Ishikawa (cell line): ENCODE measurements around the gene VMO1.
A peak's percentile ranks its signal among the peaks of the same experiment; 100 is the strongest.

Source experiments
- CEBPB ChIP-seq: IDR thresholded peaks from 2 replicates; pipeline ENCODE4 v1.6.1; 2012
- CREB1 ChIP-seq: IDR thresholded peaks from 2 replicates; pipeline ENCODE4 v1.6.1; 2012; ENCODE audit warnings: low read depth
- EGR1 ChIP-seq: IDR thresholded peaks from 2 replicates; pipeline ENCODE4 v1.6.1; 2012
- EP300 ChIP-seq: IDR thresholded peaks from 2 replicates; pipeline ENCODE4 v1.6.1; 2012; ENCODE audit warnings: borderline replicate concordance
- FOXM1 ChIP-seq: IDR thresholded peaks from 2 replicates; pipeline ENCODE4 v1.6.1; 2012; ENCODE audit warnings: low read depth, borderline replicate concordance
- MAX ChIP-seq: IDR thresholded peaks from 2 replicates; pipeline ENCODE4 v1.6.1; 2012
- RAD21 ChIP-seq: IDR thresholded peaks from 2 replicates; pipeline ENCODE4 v1.6.1; 2012; ENCODE audit warnings: low read depth
- REST ChIP-seq: IDR thresholded peaks from 2 replicates; pipeline ENCODE4 v1.6.1; 2012; ENCODE audit warnings: low read depth, mild to moderate bottlenecking
- TAF1 ChIP-seq: IDR thresholded peaks from 2 replicates; pipeline ENCODE4 v1.6.1; 2012; ENCODE audit warnings: low read depth, mild to moderate bottlenecking
- TEAD4 ChIP-seq: IDR thresholded peaks from 2 replicates; pipeline ENCODE4 v1.6.1; 2012
- USF1 ChIP-seq: IDR thresholded peaks from 2 replicates; pipeline ENCODE4 v1.6.1; 2012
- YY1 ChIP-seq: IDR thresholded peaks from 2 replicates; pipeline ENCODE4 v1.6.1; 2012; ENCODE audit warnings: low read depth
- ZBTB7A ChIP-seq: IDR thresholded peaks from 2 replicates; pipeline ENCODE4 v1.6.1; 2012; ENCODE audit warnings: low read depth

- TF ChIP-seq MAX (peak; percentile 46; the same call in 1 of the 2 replicates), CREB1 (no peak), RAD21 (no peak), EGR1 (no peak), FOXM1 (no peak), EP300 (no peak), YY1 (no peak), CEBPB (no peak), TAF1 (no peak), REST (no peak), USF1 (no peak), TEAD4 (no peak), ZBTB7A (no peak)
These were observed 3.5 kb downstream of the VMO1 start for GRCh38 chr17:4782652-4783051.
